ENCODE measurements around the gene ADAM21. TPM values are rescaled to one million over a fixed set of nuclear protein-coding genes. Genes with fewer than 3 reads are reported as not detected.
"Not testable (repeated sequence)": the region's sequence is repeated elsewhere in the genome, so short reads cannot be mapped to it uniquely, and the experiment has no call there.

The ADAM21 gene
- total and polyA plus RNA-seq, 2 donors (not counting 1 experiment from before 2014, with no cell fraction given), result not detected

DNA sequence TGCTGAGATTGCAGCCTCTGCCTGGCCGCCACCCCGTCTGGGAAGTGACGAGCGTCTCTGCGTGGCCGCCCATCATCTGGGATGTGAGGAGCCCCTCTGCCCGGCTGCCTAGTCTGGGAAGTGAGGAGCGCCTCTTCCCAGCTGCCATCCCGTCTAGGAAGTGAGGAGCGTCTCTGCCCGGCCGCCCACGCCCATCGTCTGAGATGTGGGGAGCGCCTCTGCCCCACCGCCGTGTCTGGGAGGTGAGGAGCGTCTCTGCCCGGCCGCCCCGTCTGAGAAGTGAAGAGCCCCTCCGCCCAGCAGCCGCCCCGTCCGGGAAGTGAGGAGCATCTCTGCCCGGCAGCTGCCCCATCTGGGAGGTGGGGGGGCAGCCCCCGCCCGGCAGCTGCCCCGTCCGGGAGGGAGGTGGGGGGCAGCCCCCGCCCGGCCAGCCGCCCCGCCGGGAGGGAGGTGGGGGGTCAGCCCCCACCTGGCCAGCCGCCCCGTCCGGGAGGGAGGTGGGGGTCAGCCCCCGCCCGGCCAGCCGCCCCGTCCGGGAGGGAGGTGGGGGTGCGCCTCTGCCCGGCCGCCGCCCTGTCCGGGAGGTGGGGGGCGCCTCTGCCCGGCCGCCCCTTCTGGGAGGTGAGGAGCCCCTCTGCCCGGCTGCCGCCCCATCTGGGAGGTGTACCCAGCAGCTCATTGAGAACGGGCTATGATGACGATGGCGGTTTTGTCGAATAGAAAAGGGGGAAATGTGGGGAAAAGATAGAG lies 25.6 kb downstream of the ADAM21 start:
- WGBS (ENCODE audit: insufficient coverage), result 94% methylated on average over 29 of the region's 57 CpGs
- H3K4me3 Mint-ChIP-seq; POLR2A ChIA-PET; H3K27ac ChIP-seq (ENCODE audit: low read length in 2 of 2); CTCF ChIA-PET; H3K36me3 ChIP-seq (replicated peaks in 1 of 2; ENCODE audit: control extremely low read depth in 1 of 2, control insufficient read depth in 1 of 2, extremely low read depth in 1 of 2, insufficient read depth in 2 of 2, low read length in 1 of 2); H3K4me3 ChIP-seq (ENCODE audit: control extremely low read depth in 1 of 5, extremely low read depth in 1 of 5, insufficient read depth in 1 of 5, low read depth in 2 of 5, low read length in 4 of 5); H3K27me3 Mint-ChIP-seq; H3K9me3 Mint-ChIP-seq (ENCODE audit: insufficient read depth); H3K79me2 ChIP-seq (ENCODE audit: control insufficient read depth, insufficient read depth, low read length); H3K9me3 ChIP-seq (ENCODE audit: control extremely low read depth in 1 of 3, control insufficient read depth in 2 of 3, insufficient read depth in 1 of 3, low read length in 2 of 3); H3K27me3 ChIP-seq (replicated peaks in 1 of 4; ENCODE audit: control extremely low read depth in 1 of 4, control insufficient read depth in 3 of 4, insufficient read depth in 4 of 4, low read length in 3 of 4); DNase-seq; H3K4me1 ChIP-seq (ENCODE audit: control insufficient read depth in 2 of 2, insufficient read depth in 2 of 2, low read length in 2 of 2); H2AFZ ChIP-seq (ENCODE audit: insufficient read depth, low read depth, low read length, poor library complexity, severe bottlenecking); H3K27ac Mint-ChIP-seq; H3K4me2 ChIP-seq (replicated peaks; ENCODE audit: low read depth, low read length, poor library complexity, severe bottlenecking); ATAC-seq (ENCODE audit: low read depth); H3K9ac ChIP-seq (ENCODE audit: low read length); intact Hi-C loops (cut with micrococcal nuclease); H4K20me1 ChIP-seq (ENCODE audit: control insufficient read depth, insufficient read depth, low read length, poor library complexity, severe bottlenecking); H3K4me1 Mint-ChIP-seq: not testable (repeated sequence)

DNA sequence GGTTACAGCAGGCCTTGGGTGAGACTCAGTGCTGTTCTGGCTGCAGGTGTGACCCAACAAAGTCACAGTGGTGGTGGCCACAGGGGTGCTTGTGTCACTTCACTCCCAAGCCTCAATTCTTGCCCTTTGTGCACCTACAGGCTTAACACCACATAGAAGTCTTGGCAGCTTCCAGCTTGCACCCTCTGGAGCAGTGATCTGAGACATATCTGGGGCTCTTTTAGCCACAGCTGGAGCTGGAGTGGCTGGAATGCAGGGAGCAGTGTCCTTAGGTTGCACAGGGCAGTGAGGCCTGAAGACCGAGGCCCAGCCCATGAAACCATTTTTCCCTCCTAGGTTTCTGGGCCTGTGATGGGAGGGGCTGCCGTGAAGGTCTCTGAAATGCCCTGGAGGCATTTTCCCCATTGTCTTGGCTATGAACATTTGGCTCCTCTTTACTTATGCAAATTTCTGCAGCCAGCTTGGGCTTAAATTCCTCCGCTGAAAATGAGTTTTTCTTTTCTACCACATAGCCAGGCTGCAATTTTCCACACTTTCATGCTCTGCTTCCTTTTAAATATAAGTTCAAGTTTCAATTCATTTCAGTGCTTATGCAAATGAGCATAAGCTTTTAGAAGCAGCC lies 37.7 kb downstream of the ADAM21 start:
- Mint-ChIP-seq H3K9me3 (ENCODE audit: insufficient read depth) (peaks cover 16% of the 10 kb centered on the region), H3K4me1 (no peaks in the 10 kb centered on the region), H3K27ac (no peak overlapping the region), H3K4me3 (no peak overlapping the region), H3K27me3 (no peaks in the 10 kb centered on the region)
- ChIA-PET POLR2A (no interaction called here), CTCF (no interaction called here)
- H3K4me3 ChIP-seq (ENCODE audit: control extremely low read depth in 1 of 5, extremely low read depth in 1 of 5, insufficient read depth in 1 of 5, low read depth in 2 of 5, low read length in 4 of 5), result no peak overlapping the region
- no peaks in the 10 kb centered on the region for H3K4me1 ChIP-seq (ENCODE audit: control insufficient read depth in 2 of 2, insufficient read depth in 2 of 2, low read length in 2 of 2)
- TF ChIP-seq EZH2 (IDR thresholded peaks at IDR 0.05; ENCODE audit: borderline replicate concordance, insufficient read depth, low read depth, low read length, poor library complexity, severe bottlenecking), result no peak
- TF ChIP-seq, protein P1, sequence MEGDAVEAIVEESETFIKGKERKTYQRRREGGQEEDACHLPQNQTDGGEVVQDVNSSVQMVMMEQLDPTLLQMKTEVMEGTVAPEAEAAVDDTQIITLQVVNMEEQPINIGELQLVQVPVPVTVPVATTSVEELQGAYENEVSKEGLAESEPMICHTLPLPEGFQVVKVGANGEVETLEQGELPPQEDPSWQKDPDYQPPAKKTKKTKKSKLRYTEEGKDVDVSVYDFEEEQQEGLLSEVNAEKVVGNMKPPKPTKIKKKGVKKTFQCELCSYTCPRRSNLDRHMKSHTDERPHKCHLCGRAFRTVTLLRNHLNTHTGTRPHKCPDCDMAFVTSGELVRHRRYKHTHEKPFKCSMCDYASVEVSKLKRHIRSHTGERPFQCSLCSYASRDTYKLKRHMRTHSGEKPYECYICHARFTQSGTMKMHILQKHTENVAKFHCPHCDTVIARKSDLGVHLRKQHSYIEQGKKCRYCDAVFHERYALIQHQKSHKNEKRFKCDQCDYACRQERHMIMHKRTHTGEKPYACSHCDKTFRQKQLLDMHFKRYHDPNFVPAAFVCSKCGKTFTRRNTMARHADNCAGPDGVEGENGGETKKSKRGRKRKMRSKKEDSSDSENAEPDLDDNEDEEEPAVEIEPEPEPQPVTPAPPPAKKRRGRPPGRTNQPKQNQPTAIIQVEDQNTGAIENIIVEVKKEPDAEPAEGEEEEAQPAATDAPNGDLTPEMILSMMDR (IDR thresholded peaks at IDR 0.05), result no peak
- H3K27me3 ChIP-seq (replicated peaks in 1 of 4; ENCODE audit: control extremely low read depth in 1 of 4, control insufficient read depth in 3 of 4, insufficient read depth in 4 of 4, low read length in 3 of 4), result no peaks in the 10 kb centered on the region
- ATAC-seq (ENCODE audit: low read depth), result no peak
- no CpG with 5 or more reads among the region's 3 CpGs for WGBS (ENCODE audit: insufficient coverage)
- H3K36me3 ChIP-seq (replicated peaks in 1 of 2; ENCODE audit: control extremely low read depth in 1 of 2, control insufficient read depth in 1 of 2, extremely low read depth in 1 of 2, insufficient read depth in 2 of 2, low read length in 1 of 2), result no peaks in the 10 kb centered on the region
- no peak overlapping the region for H2AFZ ChIP-seq (ENCODE audit: insufficient read depth, low read depth, low read length, poor library complexity, severe bottlenecking)
- H4K20me1 ChIP-seq (ENCODE audit: control insufficient read depth, insufficient read depth, low read length, poor library complexity, severe bottlenecking), result no peaks in the 10 kb centered on the region
- no peak for DNase-seq
- no peak overlapping the region for H3K27ac ChIP-seq (ENCODE audit: low read length in 2 of 2)
- H3K9me3 ChIP-seq (ENCODE audit: control extremely low read depth in 1 of 3, control insufficient read depth in 2 of 3, insufficient read depth in 1 of 3, low read length in 2 of 3), result peaks cover 2 to 42% (median 41%) of the 10 kb centered on the region in 3 donors
- intact Hi-C loops (cut with micrococcal nuclease), result no loop called here
- no peak overlapping the region for H3K9ac ChIP-seq (ENCODE audit: low read length)
- no peak overlapping the region for H3K4me2 ChIP-seq (replicated peaks; ENCODE audit: low read depth, low read length, poor library complexity, severe bottlenecking)
- H3K79me2 ChIP-seq (ENCODE audit: control insufficient read depth, insufficient read depth, low read length), result no peaks in the 10 kb centered on the region
